Mesenchymal stem cell (in vitro differentiated cells and primary cell): ENCODE measurements around the gene ACAA2.

Experiments
- DNase-seq: peaks from one replicate; pipeline ENCODE4 v3.0.0-alpha.2; 2013
- H2AFZ ChIP-seq: one replicate; pipeline ENCODE4 v1.6.1; 2013; ENCODE audit warnings: low read depth, mild to moderate bottlenecking, control low read depth, inconsistent platforms, low read length, moderate library complexity
- H2AK5ac ChIP-seq: 2 replicates; pipeline ENCODE4 v1.6.1; 2013; ENCODE audit warnings: low read length, moderate library complexity, mild to moderate bottlenecking, inconsistent platforms; ENCODE audit not compliant: severe bottlenecking
- H2BK120ac ChIP-seq: one replicate; pipeline ENCODE4 v1.6.1; 2013; ENCODE audit warnings: low read depth, mild to moderate bottlenecking, inconsistent platforms, low read length, moderate library complexity
- H2BK12ac ChIP-seq, 2 experiments: one replicate each; pipeline ENCODE4 v1.6.1; 2013; ENCODE audit warnings: inconsistent platforms in 2 of 2, low read length in 2 of 2, mild to moderate bottlenecking in 2 of 2, moderate library complexity in 2 of 2, control low read depth in 1 of 2
- H2BK15ac ChIP-seq: one replicate; pipeline ENCODE4 v1.6.1; 2013; ENCODE audit warnings: mild to moderate bottlenecking, low read depth, inconsistent platforms; ENCODE audit not compliant: poor library complexity, severe bottlenecking
- H2BK5ac ChIP-seq: 2 replicates; pipeline ENCODE4 v1.6.1; 2013; ENCODE audit warnings: low read depth, mild to moderate bottlenecking, low read length, control low read depth, inconsistent platforms; ENCODE audit not compliant: poor library complexity, severe bottlenecking
- H3K14ac ChIP-seq, 2 experiments: one replicate each; pipeline ENCODE4 v1.6.1; 2013; ENCODE audit warnings: inconsistent platforms in 2 of 2, low read length in 2 of 2, control low read depth in 1 of 2, mild to moderate bottlenecking in 1 of 2, moderate library complexity in 1 of 2
- H3K18ac ChIP-seq, 2 experiments: one replicate each; pipeline ENCODE4 v1.6.1; 2013; ENCODE audit warnings: inconsistent platforms in 2 of 2, low read length in 2 of 2, control low read depth in 1 of 2, low read depth in 1 of 2, mild to moderate bottlenecking in 1 of 2
- H3K23ac ChIP-seq, 2 experiments: one replicate each; pipeline ENCODE4 v1.6.1; 2013; ENCODE audit warnings: inconsistent platforms in 2 of 2, low read length in 2 of 2, mild to moderate bottlenecking in 2 of 2, moderate library complexity in 2 of 2, control low read depth in 1 of 2
- H3K27ac ChIP-seq: 2 replicates; pipeline ENCODE4 v1.5.1; 2013; ENCODE audit warnings: mild to moderate bottlenecking, moderate library complexity, low read length, control low read depth, inconsistent platforms; ENCODE audit not compliant: poor library complexity, severe bottlenecking
- H3K27me3 ChIP-seq, 2 experiments: 2 replicates each; pipeline versions ENCODE4 v1.6.1 to v1.7.0; 2013; ENCODE audit warnings: low read length in 2 of 2, mild to moderate bottlenecking in 2 of 2, moderate library complexity in 2 of 2, control low read depth in 1 of 2, inconsistent platforms in 1 of 2; ENCODE audit not compliant: control insufficient read depth in 1 of 2, insufficient read depth in 1 of 2
- H3K36me3 ChIP-seq, 2 experiments: 2 replicates each; pipeline versions ENCODE4 v1.6.1 to v1.7.0; 2013; ENCODE audit warnings: low read length in 2 of 2, control low read depth in 1 of 2, inconsistent platforms in 1 of 2, low read depth in 1 of 2, mild to moderate bottlenecking in 1 of 2; ENCODE audit not compliant: insufficient read depth in 2 of 2, control insufficient read depth in 1 of 2
- H3K4ac ChIP-seq, 2 experiments: one replicate each; pipeline ENCODE4 v1.6.1; 2013; ENCODE audit warnings: inconsistent platforms in 2 of 2, low read length in 2 of 2, mild to moderate bottlenecking in 2 of 2, moderate library complexity in 2 of 2, control low read depth in 1 of 2, low read depth in 1 of 2
- H3K4me1 ChIP-seq: 2 replicates; pipeline ENCODE4 v1.6.1; 2013; ENCODE audit warnings: low read depth, low read length, control low read depth; ENCODE audit not compliant: control insufficient read depth, insufficient read depth
- H3K4me2 ChIP-seq: 2 replicates; pipeline ENCODE4 v1.6.1; 2013; ENCODE audit warnings: low read length, mild to moderate bottlenecking, inconsistent platforms; ENCODE audit not compliant: poor library complexity, severe bottlenecking
- H3K4me3 ChIP-seq, 2 experiments: 2 replicates each; pipeline versions ENCODE4 v1.5.1 to v1.7.0; 2013; ENCODE audit warnings: low read length in 2 of 2, mild to moderate bottlenecking in 2 of 2, control low read depth in 1 of 2, low read depth in 1 of 2; ENCODE audit not compliant: insufficient read depth in 1 of 2
- H3K79me1 ChIP-seq: replicated peaks from 2 replicates; pipeline ENCODE4 v1.6.1; 2013; ENCODE audit warnings: mild to moderate bottlenecking, control low read depth, low read length, inconsistent platforms; ENCODE audit not compliant: poor library complexity, severe bottlenecking
- H3K9ac ChIP-seq: 2 replicates; pipeline ENCODE4 v1.7.0; 2013; ENCODE audit warnings: mild to moderate bottlenecking, low read length, moderate library complexity
- H3K9me3 ChIP-seq: 2 replicates; pipeline ENCODE4 v1.7.0; 2013; ENCODE audit warnings: mild to moderate bottlenecking, low read length; ENCODE audit not compliant: control insufficient read depth
- H4K8ac ChIP-seq: one replicate; pipeline ENCODE4 v1.6.1; 2013; ENCODE audit warnings: inconsistent platforms, mild to moderate bottlenecking, low read length, moderate library complexity
- H4K91ac ChIP-seq: one replicate; pipeline ENCODE4 v1.6.1; 2013; ENCODE audit warnings: mild to moderate bottlenecking, low read length, inconsistent platforms
- WGBS: methylation state at CpG from one replicate; pipeline ENCODE4 v1.1.7; 2013; ENCODE audit warnings: mixed read lengths; 5-methylcytosine and 5-hydroxymethylcytosine counted together

Gene ACAA2

GRCh38 chr18:49764032-49764431 lies 49.3 kb downstream of the ACAA2 start:
- Histone ChIP-seq H2AFZ (no peak overlapping the region), H3K14ac (peak overlapping the region in 1 of 2 experiments; percentile 19), H3K36me3 (no peaks in the 10 kb centered on the region), H3K27me3 (peaks cover 0 to under 1% of the 10 kb centered on the region in 2 experiments), H3K79me1 (no peaks in the 10 kb centered on the region), H2BK5ac (no peak overlapping the region), H3K9ac (no peak overlapping the region), H3K4me1 (peaks cover 8% of the 10 kb centered on the region), H3K18ac (no peak overlapping the region), H2BK120ac (no peak overlapping the region), H3K9me3 (no peaks in the 10 kb centered on the region), H2BK12ac (no peak overlapping the region), H3K23ac (no peak overlapping the region), H3K27ac (no peak overlapping the region), H2BK15ac (no peak overlapping the region), H4K91ac (no peak overlapping the region), H3K4me2 (no peak overlapping the region), H2AK5ac (no peak overlapping the region), H3K4ac (no peak overlapping the region), H4K8ac (no peak overlapping the region), H3K4me3 (no peak overlapping the region)
- WGBS = 13% methylated on average over 2 of the region's 3 CpGs
- peak; percentile 48 for DNase-seq

GRCh38 chr18:49763590-49763989 lies 49.7 kb downstream of the ACAA2 start:
- Histone ChIP-seq H3K14ac (no peak overlapping the region), H3K79me1 (no peaks in the 10 kb centered on the region), H3K36me3 (no peaks in the 10 kb centered on the region), H3K4me3 (no peak overlapping the region), H3K23ac (no peak overlapping the region), H3K27me3 (peaks cover 0 to 4% of the 10 kb centered on the region in 2 experiments), H3K4ac (no peak overlapping the region), H3K9ac (no peak overlapping the region), H3K27ac (no peak overlapping the region), H4K8ac (no peak overlapping the region), H2AK5ac (peak overlapping the region; percentile 29), H3K9me3 (no peaks in the 10 kb centered on the region), H2AFZ (no peak overlapping the region), H2BK120ac (no peak overlapping the region), H2BK5ac (peak overlapping the region; percentile 20), H2BK15ac (no peak overlapping the region), H2BK12ac (no peak overlapping the region), H3K4me2 (no peak overlapping the region), H3K4me1 (peaks cover 8% of the 10 kb centered on the region), H4K91ac (no peak overlapping the region), H3K18ac (no peak overlapping the region)
- WGBS = 86% methylated on average over 2 of the region's 2 CpGs
- DNase-seq = no peak

DNA sequence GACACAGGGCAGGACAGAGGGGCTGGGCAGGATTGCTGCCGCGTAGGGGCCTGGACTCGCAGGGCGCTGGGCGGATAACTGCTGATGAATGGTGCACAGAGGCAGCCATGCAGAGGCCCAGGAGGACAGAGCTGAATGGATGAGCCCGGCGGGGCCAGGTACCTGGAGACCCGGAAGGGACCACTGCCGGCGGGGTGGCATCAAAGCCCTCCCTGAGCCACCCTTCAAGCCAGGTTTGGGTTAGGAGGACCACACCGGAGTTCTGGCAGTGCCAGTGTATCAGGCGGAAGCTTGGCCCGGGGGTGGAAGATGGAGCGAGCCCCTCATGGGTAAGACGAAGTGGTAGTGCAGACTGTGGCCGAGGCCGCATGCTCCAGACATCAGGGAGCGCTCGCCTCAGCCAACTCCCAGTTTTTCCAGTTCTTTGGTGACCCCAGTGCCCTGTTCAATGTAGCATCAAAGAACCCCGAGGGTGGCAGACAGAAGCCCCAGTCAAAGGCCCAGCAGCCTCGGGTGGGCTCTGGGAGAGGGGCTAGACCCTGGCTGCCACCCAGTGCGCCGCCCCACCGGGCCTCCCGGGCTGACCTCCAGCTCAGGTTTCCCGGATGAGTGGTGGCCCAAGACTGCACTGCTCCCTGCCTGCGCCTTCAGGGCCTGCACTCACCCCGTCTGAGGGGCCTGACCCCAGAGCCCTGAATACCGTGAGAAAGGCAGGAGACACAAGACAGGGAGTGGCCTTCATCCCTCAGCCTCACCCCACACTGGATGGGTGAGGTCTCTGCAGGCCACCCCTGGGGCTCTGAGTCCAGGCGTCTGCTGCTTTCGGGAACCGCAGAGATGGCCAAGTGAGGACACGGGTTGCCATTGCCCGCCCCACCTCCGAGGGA lies 50.9 kb downstream of the ACAA2 start:
- Histone ChIP-seq H3K18ac (peak overlapping the region in 1 of 2 experiments; percentile 64), H4K8ac (peak overlapping the region; percentile 31), H3K23ac (no peak overlapping the region), H3K36me3 (no peaks in the 10 kb centered on the region), H3K79me1 (no peaks in the 10 kb centered on the region), H2BK12ac (peak overlapping the region in 1 of 2 experiments; percentile 49), H2BK15ac (peak overlapping the region; percentile 65), H2BK120ac (no peak overlapping the region), H3K4me3 (no peak overlapping the region), H3K14ac (peak overlapping the region in 1 of 2 experiments; percentile 64), H2BK5ac (no peak overlapping the region), H2AFZ (no peak overlapping the region), H3K27me3 (peaks cover 0 to 4% of the 10 kb centered on the region in 2 experiments), H3K9ac (no peak overlapping the region), H3K9me3 (no peaks in the 10 kb centered on the region), H4K91ac (no peak overlapping the region), H3K27ac (no peak overlapping the region), H3K4ac (no peak overlapping the region), H3K4me1 (peaks cover 8% of the 10 kb centered on the region), H3K4me2 (no peak overlapping the region), H2AK5ac (peak overlapping the region; percentile 28)
- no peak for DNase-seq
- 92% methylated on average over 35 of the region's 35 CpGs for WGBS

- peak overlapping the region; percentile 12 for H2BK15ac ChIP-seq
- H3K9me3 ChIP-seq = no peaks in the 10 kb centered on the region
- no peak overlapping the region for H2AFZ ChIP-seq
- peaks cover 10% of the 10 kb centered on the region for H3K4me1 ChIP-seq
- no peaks in the 10 kb centered on the region for H3K79me1 ChIP-seq
- H4K8ac ChIP-seq = peak overlapping the region; percentile 31
- no peak overlapping the region for H4K91ac ChIP-seq
- DNase-seq = no peak
- 78% methylated on average over 5 of the region's 10 CpGs for whole genome bisulfite sequencing
- no peak overlapping the region for H3K18ac ChIP-seq
- H3K14ac ChIP-seq = no peak overlapping the region
- H3K9ac ChIP-seq = no peak overlapping the region
- H3K4ac ChIP-seq = no peak overlapping the region
- no peak overlapping the region for H2BK120ac ChIP-seq
- H3K27ac ChIP-seq = no peak overlapping the region
- H3K27me3 ChIP-seq = peaks cover 0 to 4% of the 10 kb centered on the region in 2 experiments
- no peak overlapping the region for H2AK5ac ChIP-seq
- no peak overlapping the region for H3K4me2 ChIP-seq
- H2BK12ac ChIP-seq = no peak overlapping the region
- no peak overlapping the region for H3K4me3 ChIP-seq
- H3K23ac ChIP-seq = no peak overlapping the region
- no peaks in the 10 kb centered on the region for H3K36me3 ChIP-seq
- H2BK5ac ChIP-seq = no peak overlapping the region
These were observed 51.6 kb downstream of the ACAA2 start for GRCh38 chr18:49761771-49762170.
